Prostate gland (tissue), 2 donors: Measurements from ENCODE around the gene KHNYN. TPM values are rescaled to one million over a fixed set of nuclear protein-coding genes. Genes with fewer than 3 reads are reported as not detected.

Experiments
- DNase-seq: peaks from one replicate; pipeline ENCODE4 v3.0.0-alpha.2; 2019; ENCODE audit warnings: low spot score
- H3K27ac ChIP-seq, 2 donors: fragments of 200-600 bp; sonication (generic); 2 replicates each; pipeline ENCODE4 v1.5.1; 2017 to 2019
- H3K27me3 ChIP-seq: fragments of 200-600 bp; sonication (generic); replicated peaks from 2 replicates; pipeline ENCODE4 v1.5.1; 2019; ENCODE audit not compliant: insufficient read depth
- H3K36me3 ChIP-seq, 2 donors: fragments of 200-600 bp; sonication (generic); 1 replicate in 1 of 2; 2 replicates in 1 of 2; pipeline versions ENCODE4 v1.5.1 to v1.8.1; 2017 to 2019
- H3K4me1 ChIP-seq: fragments of 200-600 bp; sonication (generic); replicated peaks from 2 replicates; pipeline ENCODE4 v1.5.1; 2019
- H3K4me3 ChIP-seq, 2 donors: fragments of 200-600 bp; sonication (generic); 2 replicates each; pipeline ENCODE4 v1.5.1; 2017 to 2019
- H3K9me3 ChIP-seq: fragments of 200-600 bp; sonication (generic); 2 replicates; pipeline ENCODE4 v1.5.1; 2017
- CTCF ChIP-seq, 4 experiments: fragments of 200-600 bp in 2 of 4; fragments of 450-650 bp in 2 of 4; sonication (generic) in 2 of 4; IDR thresholded peaks; 1 replicate in 3 of 4; 2 replicates in 1 of 4; pipeline ENCODE4 v1.5.1; 2016 to 2019; ENCODE audit warnings: antibody characterized with exemption in 4 of 4, mild to moderate bottlenecking in 2 of 4, moderate library complexity in 2 of 4
- POLR2A ChIP-seq: fragments of 450-650 bp; IDR thresholded peaks from one replicate; pipeline ENCODE4 v1.6.1; 2016; ENCODE audit warnings: antibody characterized with exemption, mild to moderate bottlenecking
- POLR2AphosphoS5 ChIP-seq: sonication (generic); formaldehyde crosslinking; IDR thresholded peaks from one replicate; pipeline ENCODE4 v1.6.1; 2017; ENCODE audit warnings: antibody characterized with exemption
- WGBS: methylation state at CpG from one replicate; pipeline ENCODE4 v1.1.5; 2018; 5-methylcytosine and 5-hydroxymethylcytosine counted together
- intact Hi-C: fragments of 100-400 bp; cut with DNase I; formaldehyde crosslinking; loops from one replicate; pipeline ENCODE4 v1.14.2; 2022
- total RNA-seq, 2 donors: library from RNA; depleted of rRNA; stranded (reverse); fragments of >200 nt; gene quantifications; one replicate each; pipeline ENCODE4 v1.1.0, GENCODE V29; 2016

KHNYN gene
- total RNA-seq, 2 donors from 2014 or later, result 57.0 to 91.2 TPM

- TF ChIP-seq POLR2A (no peak), CTCF (IDR thresholded peaks at IDR 0.05) (peak in 1 of 4 experiments; percentile 3), POLR2AphosphoS5 (no peak)
- Histone ChIP-seq H3K9me3 (no peaks in the 10 kb centered on the region), H3K27me3 (no peaks in the 10 kb centered on the region), H3K36me3 (peaks cover 3 to 19% of the 10 kb centered on the region in 2 donors), H3K27ac (peak overlapping the region in 1 of 2 donors; percentile 44), H3K4me1 (peaks cover 19% of the 10 kb centered on the region), H3K4me3 (no peak overlapping the region)
- 72% methylated on average over 12 of the region's 12 CpGs for WGBS
- DNase-seq, result no peak
- intact Hi-C loops, result loop anchor here (2.0 kb wide), 1 partner anchor 104 kb away; no protein-coding TSS in a partner anchor
These were observed 7.4 kb downstream of the KHNYN start for GRCh38 chr14:24437020-24437735.

GRCh38 chr14:24437736-24438067, 7.9 kb downstream of the KHNYN start:
- TF ChIP-seq CTCF (IDR thresholded peaks at IDR 0.05), result no peak
- TF ChIP-seq POLR2A, result no peak
- TF ChIP-seq POLR2AphosphoS5, result no peak
- no peak overlapping the region for H3K27ac ChIP-seq
- no peak overlapping the region for H3K4me3 ChIP-seq
- H3K27me3 ChIP-seq, result no peaks in the 10 kb centered on the region
- H3K4me1 ChIP-seq, result peaks cover 13% of the 10 kb centered on the region
- peaks cover 3 to 19% of the 10 kb centered on the region in 2 donors for H3K36me3 ChIP-seq
- no peak for DNase-seq
- intact Hi-C loops, result loop anchor here (2.0 kb wide), 1 partner anchor 105 kb away; no protein-coding TSS in a partner anchor
- WGBS, result 75% methylated on average over 2 of the region's 2 CpGs
- no peaks in the 10 kb centered on the region for H3K9me3 ChIP-seq

- 64% methylated on average over 9 of the region's 9 CpGs for WGBS
- no peak overlapping the region for H3K27ac ChIP-seq
- no peak for DNase-seq
- no peaks in the 10 kb centered on the region for H3K27me3 ChIP-seq
- peaks cover 3 to 19% of the 10 kb centered on the region in 2 donors for H3K36me3 ChIP-seq
- H3K9me3 ChIP-seq, result no peaks in the 10 kb centered on the region
- intact Hi-C loops, result no loop called here
- TF ChIP-seq POLR2AphosphoS5 (no peak), POLR2A (no peak), CTCF (IDR thresholded peaks at IDR 0.05) (no peak)
- H3K4me3 ChIP-seq, result no peak overlapping the region
- peaks cover 12% of the 10 kb centered on the region for H3K4me1 ChIP-seq
These were observed 8.7 kb downstream of the KHNYN start for GRCh38 chr14:24438223-24439097.

GRCh38 chr14:24439257-24439656, 9.5 kb downstream of the KHNYN start:
- Histone ChIP-seq H3K9me3 (no peaks in the 10 kb centered on the region), H3K27me3 (no peaks in the 10 kb centered on the region), H3K4me1 (peaks cover 10% of the 10 kb centered on the region), H3K4me3 (no peak overlapping the region), H3K36me3 (peaks cover 3 to 19% of the 10 kb centered on the region in 2 donors), H3K27ac (no peak overlapping the region)
- 25% methylated on average over 1 of the region's 1 CpG for WGBS
- intact Hi-C loops, result no loop called here
- no peak for DNase-seq
- no peak for TF ChIP-seq POLR2A
- no peak for TF ChIP-seq POLR2AphosphoS5
- no peak for TF ChIP-seq CTCF (IDR thresholded peaks at IDR 0.05)
